Stimulated activated CD8-positive, alpha-beta memory T cell treated with anti-CD3 and anti-CD28 coated beads, Interleukin-4, amount 100 ng/mL, for 1 hour (primary cell): Measurements from ENCODE around the gene FOXF1.

Experiments
- DNase-seq, 2 donors: peaks; one replicate each; pipeline ENCODE4 v3.0.0-alpha.2; 2020; ENCODE audit warnings: low read depth in 2 of 2, low spot score in 1 of 2

FOXF1 gene

DNA sequence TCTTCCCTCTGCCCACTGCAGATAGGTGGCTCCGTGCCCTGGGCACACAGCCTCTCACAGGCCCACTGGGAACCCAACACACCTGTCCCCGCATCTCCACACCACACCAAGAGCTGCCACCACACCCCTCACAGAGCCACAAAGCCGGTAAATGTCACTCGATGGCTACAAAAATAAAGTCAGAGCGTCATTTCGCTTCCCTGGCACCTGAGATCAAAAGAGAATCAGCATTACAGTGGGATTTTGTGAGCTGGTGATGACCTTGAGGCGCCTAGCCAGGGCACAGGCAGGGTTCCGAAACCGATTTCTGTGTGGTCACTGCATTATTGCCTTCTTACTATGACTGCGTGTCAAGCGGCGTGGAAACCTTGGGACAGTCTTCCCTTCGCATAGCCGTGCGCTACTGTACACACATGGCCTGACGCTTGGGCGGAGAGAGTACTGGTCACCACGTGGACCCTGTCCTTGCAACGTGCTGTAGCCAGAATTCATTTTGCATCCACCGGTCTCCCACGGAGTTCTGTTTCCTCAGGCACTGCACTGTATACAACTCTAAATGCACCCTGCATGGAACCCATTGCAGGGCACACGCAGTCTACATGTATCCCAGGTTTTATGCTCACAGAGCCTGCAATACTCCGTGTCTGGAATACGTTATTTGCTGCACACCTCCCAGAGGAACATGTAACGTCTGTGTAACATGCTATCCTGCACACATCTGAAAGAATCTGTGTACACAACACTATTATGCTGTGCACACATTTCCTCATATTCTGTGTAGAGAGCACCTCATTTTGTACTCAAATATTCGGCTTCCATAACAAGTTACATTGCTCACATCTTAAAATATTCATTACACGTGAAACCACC lies 5.8 kb upstream of the FOXF1 start:
- no peak for DNase-seq

DNA sequence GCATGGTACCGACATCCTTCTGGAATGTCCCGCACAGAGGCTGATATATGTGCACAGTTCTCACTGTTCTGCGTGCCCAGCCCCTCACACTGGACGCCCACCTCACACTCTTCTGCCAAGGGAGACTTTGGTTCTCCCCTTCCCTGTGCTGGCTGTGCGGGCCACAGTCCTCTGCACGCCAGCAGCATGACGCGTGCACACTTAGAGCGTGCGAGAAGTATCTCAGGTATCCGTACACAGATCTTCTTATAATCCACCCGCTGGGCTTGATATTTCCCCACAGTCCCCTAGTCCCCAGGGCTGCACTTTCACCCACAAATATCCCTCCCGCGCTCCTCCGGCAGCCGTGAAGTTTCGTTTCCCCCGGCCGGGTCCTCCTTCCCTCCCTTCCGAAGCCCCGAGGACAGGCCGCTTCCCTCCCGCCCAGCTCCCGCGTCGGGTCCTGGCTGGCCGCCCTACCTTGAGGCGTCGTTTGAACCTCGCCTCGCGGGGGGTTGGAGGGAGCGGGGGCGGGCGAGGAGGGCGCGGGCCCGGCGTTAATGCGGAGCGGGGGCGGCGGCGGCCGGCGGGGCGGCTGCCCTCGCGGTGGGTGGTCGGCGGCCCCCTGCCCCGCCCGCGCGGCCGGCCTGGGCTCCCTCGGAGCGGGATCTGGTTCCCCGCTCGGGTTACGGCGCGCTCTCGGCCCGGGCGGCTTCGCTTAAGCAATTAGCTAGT lies 5.0 kb upstream of the FOXF1 start:
- DNase-seq = no peak

DNA sequence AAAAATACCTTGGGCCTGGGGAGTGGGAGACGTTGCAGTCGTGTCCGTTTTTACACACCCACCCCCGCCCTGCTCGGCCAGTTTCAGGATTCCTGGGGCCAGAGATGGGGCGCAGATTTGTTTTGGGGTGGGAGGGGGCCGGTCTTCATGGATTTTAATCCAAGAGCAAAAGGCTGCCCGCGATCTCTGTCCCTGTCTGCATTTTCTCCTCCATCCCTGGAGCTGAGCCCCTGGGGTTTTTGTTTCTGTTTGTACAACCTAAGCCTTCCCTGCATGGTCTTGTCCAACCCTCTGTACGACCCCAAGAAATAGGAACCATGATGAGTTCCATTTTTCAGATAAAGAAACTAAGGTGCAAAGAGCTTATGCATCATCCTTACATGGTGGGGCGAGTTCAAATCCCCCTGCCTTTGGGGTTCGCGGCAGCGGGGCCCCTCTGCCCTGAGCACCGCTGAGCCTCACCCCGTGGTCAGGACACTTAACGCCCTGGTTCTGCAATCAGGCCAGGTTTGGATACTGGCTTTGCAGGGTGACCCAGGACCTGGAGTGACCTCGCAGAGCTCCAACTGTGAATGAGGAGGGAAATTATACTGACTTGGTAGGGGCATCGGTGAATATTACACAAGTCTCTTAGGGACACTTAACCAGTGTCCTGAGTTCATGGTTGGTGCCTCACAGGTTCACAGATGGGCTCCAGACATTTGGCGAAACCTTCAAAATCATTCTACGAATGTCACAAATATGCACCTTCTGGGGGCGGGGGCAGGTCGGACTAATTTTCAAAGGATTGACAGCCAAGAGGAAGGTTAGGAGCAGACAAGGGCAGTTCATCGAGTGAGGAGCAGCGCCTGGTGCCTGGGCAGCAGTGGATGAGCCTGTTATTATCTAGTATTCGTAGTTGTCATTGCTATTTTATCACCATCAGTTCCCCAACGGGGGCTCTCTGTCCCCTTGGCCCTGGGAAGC lies 4.1 kb upstream of the FOXF1 start:
- DNase-seq = no peak

DNA sequence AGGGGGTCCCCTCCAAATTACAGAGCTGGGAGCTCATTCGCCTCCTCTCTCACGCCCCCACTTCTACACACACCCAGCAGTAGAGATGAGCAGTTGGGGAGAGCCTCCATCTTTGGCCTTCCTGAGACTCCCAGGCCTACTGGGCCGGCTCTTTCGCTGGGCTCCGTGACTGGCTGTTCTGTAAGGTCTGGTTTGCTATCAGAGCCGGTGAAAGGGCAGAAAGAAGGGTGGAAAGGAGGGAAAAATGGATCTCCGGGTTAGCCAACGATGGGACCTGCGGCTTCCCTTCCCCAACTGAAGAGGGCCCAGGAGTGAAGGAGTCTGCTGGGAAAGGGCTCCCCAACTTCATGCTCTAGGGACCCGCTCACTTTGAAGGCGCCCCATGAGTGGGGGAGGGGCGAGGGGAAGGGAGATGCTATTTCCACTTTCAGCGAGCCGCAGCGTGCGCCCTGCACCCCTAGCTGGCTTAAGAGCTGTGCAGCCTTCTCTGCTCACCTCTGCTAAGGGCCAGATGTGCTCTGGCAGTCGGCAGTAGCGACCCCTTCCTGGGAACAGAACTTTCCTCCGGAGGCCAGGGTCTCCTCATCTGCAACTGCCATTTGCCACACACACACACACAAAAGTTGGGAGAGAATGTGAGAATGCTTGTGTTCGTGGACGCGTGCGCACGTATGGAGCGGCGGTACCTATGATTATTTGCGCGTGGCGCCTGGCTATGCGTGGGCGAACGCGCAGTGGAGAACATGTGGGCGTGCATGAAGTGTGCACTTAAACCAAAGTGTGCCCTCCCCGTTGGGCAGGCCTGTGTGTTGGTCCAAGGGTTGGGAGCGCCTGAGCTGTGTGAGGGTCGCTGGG lies 2.9 kb upstream of the FOXF1 start:
- DNase-seq = no peak

DNA sequence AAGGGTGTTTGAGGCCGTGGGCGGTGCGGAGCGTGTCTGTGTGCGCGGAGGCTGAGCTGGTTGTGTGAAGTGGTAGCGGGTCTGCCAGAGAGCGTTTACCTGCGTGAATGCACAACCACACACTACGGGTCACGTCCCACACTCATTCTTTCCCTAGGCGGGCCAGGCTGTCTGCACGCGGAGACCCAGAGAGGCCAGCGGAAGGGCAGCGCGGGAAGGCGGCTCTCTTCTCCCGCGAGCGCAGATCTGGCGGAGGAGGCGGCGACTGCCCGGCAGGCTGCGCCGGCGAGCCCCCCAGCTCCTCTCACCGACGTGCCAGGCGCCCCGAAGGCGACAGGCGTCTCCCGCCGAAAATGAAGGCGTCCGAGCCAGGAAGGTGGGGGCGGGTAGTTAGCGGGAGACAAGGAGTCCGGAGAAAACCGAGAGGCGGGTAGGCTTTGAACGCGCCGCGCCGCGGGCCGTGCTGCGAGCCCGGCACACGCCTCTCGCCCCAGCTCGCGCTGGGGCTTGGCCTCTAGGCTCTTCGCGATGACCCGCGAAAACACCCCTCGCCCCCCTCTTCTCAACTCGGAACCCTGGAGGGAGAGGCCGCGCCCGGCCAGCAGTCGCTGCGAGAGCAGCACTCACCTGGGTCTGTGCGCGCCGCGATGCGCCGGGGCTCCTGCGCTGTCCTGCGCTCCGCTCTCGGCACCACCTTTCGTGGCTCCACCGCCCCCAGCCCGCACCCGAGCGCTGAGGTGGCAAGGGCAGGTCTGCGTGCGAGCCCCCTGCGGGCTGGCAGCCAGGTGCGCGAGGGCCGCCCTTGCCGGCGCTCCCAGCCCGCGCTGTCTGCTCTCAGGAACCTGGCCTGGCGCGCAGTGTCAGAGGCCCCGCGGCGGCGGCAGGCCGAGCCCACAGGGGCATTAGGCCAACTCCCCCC lies 2.0 kb upstream of the FOXF1 start:
- no peak for DNase-seq

DNA sequence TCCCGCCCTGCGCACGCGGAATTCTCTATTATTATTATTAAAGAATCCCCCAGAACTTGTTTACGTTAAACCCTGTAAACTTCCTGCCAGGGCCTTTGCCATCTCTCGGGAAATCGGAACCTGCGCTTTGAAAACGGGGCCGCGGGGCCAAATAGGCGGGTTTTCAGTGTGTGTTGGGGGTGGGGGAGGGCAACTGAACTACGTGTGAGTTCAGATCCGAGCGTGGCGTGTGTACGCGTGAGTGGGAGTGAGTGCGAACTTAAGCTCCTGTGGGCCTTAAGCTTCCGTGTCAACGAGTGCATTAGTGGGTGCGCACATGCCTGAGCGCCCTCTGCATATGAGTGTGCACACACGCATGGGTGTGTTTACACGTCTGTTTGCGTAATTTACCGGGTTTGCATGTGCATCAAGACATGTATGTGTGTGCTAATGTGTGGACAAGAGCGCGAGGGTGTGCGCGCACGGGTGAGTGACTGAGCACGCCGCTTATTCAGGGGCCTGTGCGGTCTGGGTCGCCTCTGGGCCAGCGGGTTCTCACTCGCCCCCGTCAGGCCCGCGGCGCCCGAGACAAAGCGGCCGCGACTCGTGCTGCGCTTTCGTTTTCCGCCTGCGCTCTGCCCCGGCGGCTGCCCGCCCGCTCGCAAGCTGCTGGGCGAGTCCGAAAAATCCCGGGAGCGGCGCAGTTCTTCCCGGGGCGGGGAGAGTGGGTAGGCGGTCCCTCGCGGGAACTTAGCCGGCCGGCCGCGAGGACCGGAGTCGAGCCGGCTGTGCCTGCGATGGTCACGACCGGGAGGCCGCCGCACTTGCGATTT lies 1.2 kb upstream of the FOXF1 start:
- no peak for DNase-seq

DNA sequence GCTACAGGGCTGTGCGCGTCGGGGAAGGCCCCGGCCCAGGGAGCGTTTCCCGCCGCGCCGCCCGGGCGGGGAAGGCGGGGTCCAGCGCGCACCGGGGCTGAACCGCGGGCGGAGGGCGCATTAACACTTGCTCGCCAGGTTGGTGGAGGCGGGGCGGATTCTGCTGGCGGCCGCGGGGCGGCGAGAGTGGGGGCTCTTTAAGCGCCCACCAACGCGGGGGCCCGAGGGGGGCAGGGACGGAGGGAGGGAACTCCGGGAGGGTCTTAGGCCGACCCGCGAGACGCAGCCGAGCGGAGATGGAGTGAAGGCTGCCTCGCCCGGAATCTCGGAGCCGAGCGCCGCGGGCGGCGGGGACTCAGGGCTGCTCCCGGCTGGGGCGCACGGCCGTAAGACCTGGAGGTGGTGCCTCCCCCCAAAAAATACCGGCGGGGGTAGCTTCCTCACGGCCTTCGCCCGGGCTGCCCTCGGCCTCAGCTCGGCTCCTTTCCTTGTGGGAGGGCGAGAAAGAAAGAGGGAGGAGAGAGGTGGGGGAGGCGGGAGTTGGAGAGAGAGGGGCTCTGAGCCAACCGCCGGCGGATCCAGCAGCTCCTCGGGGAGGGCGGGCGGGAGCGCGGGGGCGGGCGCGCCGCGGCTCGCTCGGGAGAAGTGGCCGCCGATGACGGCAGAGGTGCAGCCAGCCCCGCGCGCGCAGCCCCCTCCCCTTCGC lies 415 bp upstream of the FOXF1 start:
- DNase-seq = no peak

DNA sequence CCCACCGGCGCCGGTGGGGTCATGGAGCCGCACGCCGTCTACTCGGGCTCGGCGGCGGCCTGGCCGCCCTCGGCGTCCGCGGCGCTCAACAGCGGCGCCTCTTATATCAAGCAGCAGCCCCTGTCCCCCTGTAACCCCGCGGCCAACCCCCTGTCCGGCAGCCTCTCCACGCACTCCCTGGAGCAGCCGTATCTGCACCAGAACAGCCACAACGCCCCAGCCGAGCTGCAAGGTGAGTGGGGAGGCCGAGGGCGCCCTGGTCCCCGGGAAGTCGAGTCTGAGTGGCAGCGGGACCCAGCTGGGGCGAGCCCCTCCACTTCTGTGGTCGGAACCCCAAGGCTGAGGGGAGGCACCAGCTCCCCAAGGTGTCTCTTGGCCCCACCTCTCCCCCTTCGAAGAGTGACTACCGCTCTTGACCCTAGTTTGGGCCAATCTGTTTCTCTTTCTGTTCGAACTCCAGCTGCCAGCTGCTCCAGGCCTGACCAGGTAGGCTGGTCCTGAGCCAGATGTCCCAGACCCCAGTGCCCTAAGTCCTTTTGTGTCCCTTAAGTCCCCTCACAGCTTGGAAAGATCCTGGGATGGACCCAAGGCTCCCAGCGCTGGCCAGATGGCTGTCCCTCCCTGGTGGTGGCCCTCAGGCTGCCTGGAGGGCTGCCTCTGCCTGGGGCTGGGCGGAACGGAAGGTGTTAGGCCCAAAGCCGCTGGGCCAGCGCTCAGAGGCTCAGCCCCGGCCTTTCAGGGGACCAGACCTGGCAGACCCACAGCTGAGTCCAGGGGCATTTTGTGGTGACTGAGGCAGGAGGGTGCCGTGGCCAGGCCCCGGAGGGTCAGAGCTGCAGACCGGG lies 1.2 kb downstream of the FOXF1 start:
- DNase-seq = no peak

DNA sequence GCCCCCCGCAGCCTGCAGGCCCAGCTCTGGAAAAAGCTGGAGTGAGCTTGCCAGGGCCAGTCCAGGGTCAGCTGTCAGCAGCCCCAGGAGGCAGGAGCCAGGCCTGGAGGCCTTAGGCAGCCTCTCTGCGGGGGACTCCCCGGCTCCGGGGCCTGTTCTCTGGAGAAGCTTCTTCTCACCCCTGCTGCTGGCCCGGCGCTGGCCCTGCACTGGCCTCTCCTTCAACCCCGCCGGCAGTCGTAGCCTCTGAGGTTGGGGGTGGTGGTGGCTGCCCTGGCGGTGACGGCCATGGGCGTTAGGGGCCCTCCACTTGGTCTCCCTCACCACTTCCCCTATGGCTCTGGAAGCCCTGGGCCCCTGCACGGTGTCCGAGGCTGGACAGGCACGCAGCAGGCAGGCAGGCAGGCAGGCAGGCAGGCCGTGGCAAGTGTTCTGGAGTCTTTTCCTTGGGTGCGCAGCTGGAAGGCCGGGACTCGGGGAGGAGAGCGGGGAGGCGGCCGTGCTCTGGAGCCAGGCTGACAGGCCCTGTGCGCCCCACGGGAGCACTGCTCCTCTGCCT lies 2.1 kb downstream of the FOXF1 start:
- DNase-seq = no peak

DNA sequence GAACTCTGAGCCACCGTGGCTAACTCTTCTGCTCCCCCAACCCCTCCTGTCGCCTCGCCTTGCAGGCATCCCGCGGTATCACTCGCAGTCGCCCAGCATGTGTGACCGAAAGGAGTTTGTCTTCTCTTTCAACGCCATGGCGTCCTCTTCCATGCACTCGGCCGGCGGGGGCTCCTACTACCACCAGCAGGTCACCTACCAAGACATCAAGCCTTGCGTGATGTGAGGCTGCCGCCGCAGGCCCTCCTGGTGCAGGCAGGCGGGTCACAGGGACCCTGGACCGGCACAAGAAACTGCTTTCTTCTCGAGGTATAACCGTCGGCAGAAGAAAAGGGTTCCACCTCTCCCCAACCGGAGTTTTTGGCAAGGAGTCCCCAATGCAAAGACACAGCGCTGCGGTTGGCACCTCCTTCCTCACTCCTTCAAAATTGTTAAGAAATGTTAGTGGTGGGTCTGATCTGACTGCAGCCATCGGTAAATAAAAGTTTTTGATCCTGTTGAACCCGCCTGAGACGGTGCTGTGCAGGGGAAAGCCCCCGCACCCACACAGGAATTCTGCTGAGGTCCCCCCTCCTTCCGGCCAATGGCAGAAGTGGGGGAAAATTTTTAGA lies 2.6 kb downstream of the FOXF1 start:
- DNase-seq = no peak

DNA sequence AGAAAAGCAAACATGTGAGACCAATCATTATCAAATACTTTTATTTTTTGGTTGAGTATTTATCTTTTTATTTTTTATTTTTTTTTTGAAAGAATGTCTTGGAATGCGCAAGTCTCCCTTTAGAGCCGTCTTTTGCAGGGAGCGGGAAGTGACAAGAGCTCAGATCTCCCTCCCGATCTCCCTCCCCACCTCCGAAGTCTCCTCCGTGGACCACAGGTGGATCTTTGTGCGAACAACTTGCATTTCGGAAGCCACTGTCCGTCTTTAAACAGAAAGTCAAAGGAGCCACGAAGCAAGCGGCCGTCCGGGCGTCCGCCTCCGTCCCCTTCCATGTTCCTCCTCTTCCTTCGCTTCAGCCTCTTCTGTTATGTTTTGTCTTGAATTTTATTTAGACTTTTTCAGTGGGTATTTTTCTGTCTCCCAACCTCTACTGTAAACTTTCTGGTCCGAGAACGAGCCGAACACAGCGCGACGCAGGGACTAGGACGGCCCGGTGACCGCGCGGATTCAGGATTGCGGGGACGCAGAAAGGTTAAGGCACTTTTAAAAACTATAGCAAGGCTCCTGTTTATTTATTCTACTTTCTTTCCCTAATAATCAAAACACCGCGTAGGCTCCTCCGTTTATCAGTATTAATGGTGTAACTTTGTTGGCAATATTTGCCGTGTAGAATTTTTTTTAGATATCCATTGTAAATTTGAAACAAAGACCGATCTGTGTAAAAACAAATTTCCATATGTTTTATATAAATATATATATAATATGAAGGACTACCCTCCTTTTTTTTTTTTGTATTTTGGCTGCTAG lies 3.3 kb downstream of the FOXF1 start:
- no peak for DNase-seq

DNA sequence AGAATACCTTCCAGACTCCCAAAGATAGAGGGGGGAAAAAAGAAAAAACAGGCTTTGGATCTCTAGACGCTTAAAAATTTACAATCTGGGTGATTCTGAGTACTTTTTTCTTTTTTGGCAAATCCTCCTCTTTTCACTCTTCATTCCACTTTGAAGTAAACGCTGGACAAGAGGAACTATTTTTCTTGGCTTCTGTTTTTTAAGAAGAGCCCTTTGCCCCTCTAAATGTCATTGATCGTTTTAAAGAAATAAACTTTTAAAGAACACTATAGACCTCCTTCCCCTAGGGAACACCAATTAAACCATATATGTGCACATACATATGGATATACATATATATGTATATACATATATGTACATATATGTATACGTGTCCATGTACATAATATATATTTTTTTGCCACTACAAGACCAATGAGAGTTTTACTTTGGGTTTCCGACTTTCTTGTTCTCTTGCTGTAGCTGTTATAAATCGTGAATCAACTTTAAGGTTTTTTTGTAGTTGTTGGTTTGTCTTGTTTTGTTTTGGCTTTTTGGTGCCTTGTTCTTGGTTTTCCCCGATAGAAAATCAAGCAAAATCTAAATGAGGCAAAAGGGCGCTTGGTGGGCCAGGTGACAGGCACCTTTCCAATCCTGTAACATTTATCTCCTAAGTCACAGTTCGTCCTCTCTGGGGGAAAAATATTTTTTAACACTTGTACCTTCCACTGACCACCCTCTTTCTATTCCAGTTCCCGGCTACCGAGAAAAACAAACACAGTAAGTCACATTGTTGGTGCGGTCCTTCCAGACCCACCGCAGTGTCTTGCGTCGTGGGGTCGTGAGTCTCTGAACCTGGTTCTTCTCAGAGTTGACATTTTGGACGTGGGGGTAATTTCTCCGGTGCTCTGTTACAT lies 4.4 kb downstream of the FOXF1 start:
- DNase-seq = no peak

DNA sequence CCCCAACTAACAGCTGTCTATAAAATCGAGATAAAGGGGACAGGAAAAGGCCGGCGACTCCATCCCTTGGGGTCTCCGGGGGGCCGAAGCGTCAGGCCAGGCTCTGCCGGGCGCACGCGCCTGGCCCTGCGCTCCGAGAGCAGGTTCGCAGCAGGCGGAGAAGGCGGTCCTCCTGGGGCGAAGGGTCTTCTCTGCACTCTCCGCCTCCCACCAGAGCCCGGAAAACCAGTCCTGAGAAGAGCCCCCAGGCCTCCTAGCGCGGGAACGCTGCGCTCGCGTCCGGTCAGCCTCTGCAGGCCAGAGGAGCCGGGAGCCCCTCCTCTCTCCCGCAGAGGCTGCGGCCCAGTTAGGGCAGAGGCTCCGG lies 5.1 kb downstream of the FOXF1 start:
- no peak for DNase-seq

DNA sequence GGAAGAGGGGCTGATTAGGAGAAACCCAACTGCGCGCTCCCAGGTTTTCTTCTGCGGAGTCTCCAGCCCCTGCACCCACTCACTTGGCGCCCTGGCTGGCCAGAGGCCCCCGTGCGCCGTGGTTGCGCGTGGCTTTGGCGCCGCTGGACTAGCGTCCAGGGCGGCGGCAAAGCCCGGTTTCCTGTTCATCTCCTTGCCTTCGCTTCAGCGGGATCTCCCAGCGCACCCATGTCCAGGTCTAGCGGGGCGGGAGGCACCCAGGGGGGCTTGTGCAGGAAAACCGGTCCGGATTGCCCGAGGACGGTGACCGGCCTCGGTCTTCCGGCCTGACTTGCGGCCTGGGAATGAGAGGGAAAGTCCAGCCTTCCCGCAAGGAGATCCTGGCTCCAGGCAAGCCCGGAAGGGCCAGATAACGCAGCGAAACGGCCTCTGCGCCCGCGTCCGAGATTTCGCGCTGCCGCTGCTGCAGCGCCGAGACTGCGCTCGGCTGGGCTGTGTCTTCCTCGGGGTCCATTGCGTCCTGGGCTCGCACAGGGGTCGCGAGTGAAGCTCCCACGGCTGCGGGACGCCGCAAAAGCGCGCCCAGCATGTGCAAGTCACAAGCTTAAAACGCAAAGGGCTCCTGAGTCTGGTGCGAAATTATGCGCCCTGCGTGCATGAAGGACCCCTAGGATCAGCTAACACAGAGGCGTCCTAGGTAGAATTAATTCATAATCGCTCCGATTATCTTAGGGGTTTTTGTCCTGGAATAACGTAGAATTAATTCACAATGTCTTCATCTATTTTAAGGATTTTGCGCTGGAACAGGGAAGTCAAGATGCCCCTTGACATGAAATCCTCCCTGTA lies 5.7 kb downstream of the FOXF1 start:
- no peak for DNase-seq
